Osteoblast (primary cell): ENCODE data around the gene MAP3K5. TPM values are rescaled to one million over a fixed set of nuclear protein-coding genes. Genes with fewer than 3 reads are reported as not detected.

Experiments used
- DNase-seq: peaks from one replicate; pipeline ENCODE4 v3.0.0; 2011; ENCODE audit warnings: low spot score, mixed read lengths; ENCODE audit not compliant: insufficient read length; ENCODE audit errors: missing footprints
- H2AFZ ChIP-seq: 2 replicates; pipeline ENCODE4 v1.6.0; 2011; ENCODE audit warnings: mild to moderate bottlenecking, low read length
- H3K27ac ChIP-seq: 2 replicates; pipeline ENCODE4 v1.5.1; 2011; ENCODE audit warnings: mild to moderate bottlenecking, low read depth, low read length, moderate library complexity
- H3K27me3 ChIP-seq: 2 replicates; pipeline ENCODE4 v1.6.0; 2012; ENCODE audit warnings: mild to moderate bottlenecking, control low read depth, inconsistent platforms, low read length, moderate library complexity; ENCODE audit not compliant: insufficient read depth
- H3K36me3 ChIP-seq: 2 replicates; pipeline ENCODE4 v1.5.1; 2011; ENCODE audit warnings: mild to moderate bottlenecking, low read length, control low read depth, moderate library complexity; ENCODE audit not compliant: insufficient read depth
- H3K4me1 ChIP-seq: 2 replicates; pipeline ENCODE4 v1.5.1; 2011; ENCODE audit warnings: mild to moderate bottlenecking, low read length, control low read depth, moderate library complexity; ENCODE audit not compliant: insufficient read depth
- H3K4me2 ChIP-seq: 2 replicates; pipeline ENCODE4 v1.6.0; 2011; ENCODE audit warnings: mild to moderate bottlenecking, low read length; ENCODE audit not compliant: insufficient read depth
- H3K4me3 ChIP-seq: fragments of 200-600 bp; sonication (generic); 3 replicates; pipeline ENCODE4 v1.5.1; 2012; ENCODE audit warnings: mild to moderate bottlenecking, low read length, inconsistent platforms; ENCODE audit not compliant: insufficient read depth
- H3K79me2 ChIP-seq: 2 replicates; pipeline ENCODE4 v1.6.0; 2012; ENCODE audit warnings: mild to moderate bottlenecking, low read length, control low read depth, inconsistent platforms; ENCODE audit not compliant: insufficient read depth
- H3K9me3 ChIP-seq: 2 replicates; pipeline ENCODE4 v1.5.1; 2011; ENCODE audit warnings: low read depth, low read length, control low read depth
- H4K20me1 ChIP-seq: 2 replicates; pipeline ENCODE4 v1.6.0; 2012; ENCODE audit warnings: mild to moderate bottlenecking, low read length, control low read depth; ENCODE audit not compliant: insufficient read depth
- CTCF ChIP-seq: IDR thresholded peaks from 2 replicates; pipeline ENCODE4 v1.5.1; 2011; ENCODE audit warnings: mild to moderate bottlenecking, low read depth, low read length, moderate library complexity; ENCODE audit errors: extremely low read depth
- total RNA-seq: library from RNA; depleted of rRNA; stranded (reverse); fragments of >200 nt; gene quantifications from 2 replicates; pipeline ENCODE4 v1.2.3, GENCODE V29; 2012

MAP3K5 gene
- total RNA-seq, 1 donor: 8.3 TPM

DNA sequence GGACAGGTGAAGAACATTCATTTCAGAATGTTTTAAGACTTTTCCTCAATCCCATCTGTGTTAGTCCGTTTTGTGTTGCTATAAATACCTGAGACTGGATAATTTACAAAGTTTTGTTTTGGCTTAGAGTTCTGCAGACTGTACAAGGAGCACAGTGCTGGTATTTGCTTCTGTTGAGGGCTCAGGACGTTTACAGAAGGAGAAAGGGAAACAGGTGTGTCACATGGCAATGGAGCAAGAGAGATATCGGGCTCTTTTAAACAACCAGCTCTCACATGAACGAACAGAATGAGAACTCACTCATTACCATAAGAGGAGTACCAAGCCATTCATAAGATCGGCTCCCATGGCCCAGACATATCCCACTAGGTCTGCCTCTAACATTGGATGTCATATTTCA, 258.8 kb downstream of the MAP3K5 start:
- no peak for TF ChIP-seq CTCF
- no peak overlapping the region for H3K27ac ChIP-seq
- no peaks in the 10 kb centered on the region for H3K79me2 ChIP-seq
- H3K9me3 ChIP-seq: no peaks in the 10 kb centered on the region
- no peak overlapping the region for H3K4me2 ChIP-seq
- no peak for DNase-seq
- H3K27me3 ChIP-seq: peaks cover 16% of the 10 kb centered on the region
- no peaks in the 10 kb centered on the region for H3K36me3 ChIP-seq
- no peak overlapping the region for H2AFZ ChIP-seq
- no peaks in the 10 kb centered on the region for H4K20me1 ChIP-seq
- H3K4me1 ChIP-seq: no peaks in the 10 kb centered on the region
- no peak overlapping the region for H3K4me3 ChIP-seq

DNA sequence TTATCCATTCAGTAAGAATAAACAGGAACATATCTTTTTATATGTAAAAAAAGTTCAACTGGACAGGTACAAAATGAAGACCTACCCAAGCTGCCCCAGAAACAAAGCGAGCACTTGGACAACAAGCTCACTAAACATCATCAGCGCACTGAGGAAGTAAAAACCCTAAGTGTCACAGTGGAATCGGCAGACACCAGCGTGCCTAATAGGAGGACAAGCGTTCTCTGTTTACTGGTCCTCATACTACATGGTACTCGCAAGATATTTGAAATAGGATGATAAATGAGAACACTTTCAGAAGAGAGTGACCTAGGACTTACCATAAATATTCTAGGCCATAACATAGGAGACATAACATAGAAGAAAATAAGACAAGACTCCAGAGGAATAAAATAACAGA, 260.2 kb downstream of the MAP3K5 start:
- H3K9me3 ChIP-seq: no peaks in the 10 kb centered on the region
- no peak overlapping the region for H2AFZ ChIP-seq
- H3K79me2 ChIP-seq: no peaks in the 10 kb centered on the region

DNA sequence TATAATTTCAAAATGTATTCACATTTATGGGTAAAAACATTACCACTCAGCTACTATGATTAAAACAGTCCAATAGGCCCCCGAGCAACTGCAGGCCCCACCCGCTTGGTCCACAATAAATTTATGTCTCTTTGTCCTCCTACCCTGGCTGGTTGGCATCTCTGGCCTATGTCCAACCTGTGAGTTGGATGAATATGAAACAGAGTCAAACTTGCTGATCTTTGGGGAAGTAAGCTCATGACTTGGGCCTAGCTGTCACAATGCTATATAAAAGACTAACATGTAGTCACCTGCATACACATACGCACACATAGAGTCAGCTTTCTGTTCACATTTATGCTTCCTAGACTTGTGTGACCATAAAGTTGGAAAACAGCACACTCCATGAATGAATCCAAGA, 262.6 kb downstream of the MAP3K5 start:
- no peak overlapping the region for H3K4me3 ChIP-seq
- peaks cover 22% of the 10 kb centered on the region for H3K27me3 ChIP-seq
- no peak overlapping the region for H2AFZ ChIP-seq
- H3K9me3 ChIP-seq: no peaks in the 10 kb centered on the region
- no peak overlapping the region for H3K27ac ChIP-seq
- H3K4me1 ChIP-seq: no peaks in the 10 kb centered on the region
- no peak for TF ChIP-seq CTCF
- no peaks in the 10 kb centered on the region for H4K20me1 ChIP-seq
- no peak overlapping the region for H3K4me2 ChIP-seq
- DNase-seq: peak; percentile 58
- no peaks in the 10 kb centered on the region for H3K79me2 ChIP-seq
- no peaks in the 10 kb centered on the region for H3K36me3 ChIP-seq

More for the DNA sequence above, 260.2 kb downstream of the MAP3K5 start:
- no peaks in the 10 kb centered on the region for H3K36me3 ChIP-seq
- DNase-seq: no peak
- H3K4me2 ChIP-seq: no peak overlapping the region
- H4K20me1 ChIP-seq: no peaks in the 10 kb centered on the region
- no peak overlapping the region for H3K4me3 ChIP-seq
- no peak for TF ChIP-seq CTCF
- no peak overlapping the region for H3K27ac ChIP-seq
- peaks cover 16% of the 10 kb centered on the region for H3K27me3 ChIP-seq
- no peaks in the 10 kb centered on the region for H3K4me1 ChIP-seq

DNA sequence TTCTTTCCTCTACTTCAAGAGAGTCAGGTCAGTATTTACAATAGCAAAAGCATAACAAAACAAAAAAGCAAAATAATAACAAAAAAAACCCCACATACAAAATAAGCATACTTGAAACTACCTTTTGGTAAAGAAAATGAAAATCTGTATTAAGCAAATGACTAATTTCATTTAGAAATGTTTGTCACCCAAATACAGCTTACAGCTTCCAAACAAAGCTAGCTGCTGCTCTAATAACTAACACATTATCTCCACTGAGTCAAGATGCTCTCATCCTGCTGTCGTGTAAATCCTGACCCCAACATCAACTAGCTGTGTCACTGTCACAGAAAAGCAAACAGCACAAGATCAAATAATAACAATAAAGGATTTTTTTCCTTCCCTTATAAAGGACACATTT, 263.8 kb downstream of the MAP3K5 start:
- H3K9me3 ChIP-seq: no peaks in the 10 kb centered on the region
- no peak overlapping the region for H3K4me3 ChIP-seq
- TF ChIP-seq CTCF: no peak
- H3K79me2 ChIP-seq: no peaks in the 10 kb centered on the region
- no peak overlapping the region for H3K4me2 ChIP-seq
- H3K4me1 ChIP-seq: no peaks in the 10 kb centered on the region
- peaks cover 21% of the 10 kb centered on the region for H3K27me3 ChIP-seq
- no peak overlapping the region for H3K27ac ChIP-seq
- DNase-seq: no peak
- no peak overlapping the region for H2AFZ ChIP-seq
- no peaks in the 10 kb centered on the region for H3K36me3 ChIP-seq
- H4K20me1 ChIP-seq: no peaks in the 10 kb centered on the region
